ENCODE measurements around the gene DCDC2.

Gene DCDC2

GRCh38 chr6:24139080-24139479 is 218.8 kb downstream of the DCDC2 start:
- no peaks in the 10 kb centered on the region for H3K27me3 ChIP-seq (ENCODE audit: insufficient read depth, low read depth)
- no peak overlapping the region for H3K4me2 ChIP-seq
- no peak for TF ChIP-seq CTCF (conservative IDR thresholded peaks at IDR 0.05; ENCODE audit: low read depth, low read length)
- no peak overlapping the region for H3K4me3 ChIP-seq (IDR thresholded peaks at IDR 0.05; ENCODE audit: insufficient read depth, low read depth, low read length)
- no peaks in the 10 kb centered on the region for H3K79me2 ChIP-seq (ENCODE audit: insufficient read depth, low read depth)
- H3K36me3 ChIP-seq (ENCODE audit: insufficient read depth), result no peaks in the 10 kb centered on the region
- H3K9ac ChIP-seq, result no peak overlapping the region
- H4K20me1 ChIP-seq (ENCODE audit: insufficient read depth), result no peaks in the 10 kb centered on the region
- no peaks in the 10 kb centered on the region for H3K4me1 ChIP-seq (ENCODE audit: low read depth, poor library complexity, severe bottlenecking)
- no peak overlapping the region for H3K27ac ChIP-seq
- no peak overlapping the region for H2AFZ ChIP-seq (ENCODE audit: low read depth)

GRCh38 chr6:24131751-24132150 is 226.1 kb downstream of the DCDC2 start:
- Histone ChIP-seq H3K27me3 (ENCODE audit: insufficient read depth, low read depth) (no peaks in the 10 kb centered on the region), H3K27ac (no peak overlapping the region), H3K4me2 (no peak overlapping the region), H3K9ac (no peak overlapping the region), H3K4me1 (ENCODE audit: low read depth, poor library complexity, severe bottlenecking) (no peaks in the 10 kb centered on the region), H3K79me2 (ENCODE audit: insufficient read depth, low read depth) (no peaks in the 10 kb centered on the region), H2AFZ (ENCODE audit: low read depth) (no peak overlapping the region), H3K36me3 (ENCODE audit: insufficient read depth) (no peaks in the 10 kb centered on the region), H3K4me3 (IDR thresholded peaks at IDR 0.05; ENCODE audit: insufficient read depth, low read depth, low read length) (no peak overlapping the region), H4K20me1 (ENCODE audit: insufficient read depth) (no peaks in the 10 kb centered on the region)
- TF ChIP-seq CTCF (conservative IDR thresholded peaks at IDR 0.05; ENCODE audit: low read depth, low read length), result no peak

GRCh38 chr6:24127316-24127715 is 230.5 kb downstream of the DCDC2 start:
- H4K20me1 ChIP-seq (ENCODE audit: insufficient read depth), result no peaks in the 10 kb centered on the region
- no peaks in the 10 kb centered on the region for H3K4me1 ChIP-seq (ENCODE audit: low read depth, poor library complexity, severe bottlenecking)
- no peak overlapping the region for H3K9ac ChIP-seq
- no peaks in the 10 kb centered on the region for H3K79me2 ChIP-seq (ENCODE audit: insufficient read depth, low read depth)
- no peak for TF ChIP-seq CTCF (conservative IDR thresholded peaks at IDR 0.05; ENCODE audit: low read depth, low read length)
- no peak overlapping the region for H3K4me3 ChIP-seq (IDR thresholded peaks at IDR 0.05; ENCODE audit: insufficient read depth, low read depth, low read length)
- H3K27me3 ChIP-seq (ENCODE audit: insufficient read depth, low read depth), result no peaks in the 10 kb centered on the region
- H2AFZ ChIP-seq (ENCODE audit: low read depth), result no peak overlapping the region
- no peak overlapping the region for H3K4me2 ChIP-seq
- no peak overlapping the region for H3K27ac ChIP-seq
- no peaks in the 10 kb centered on the region for H3K36me3 ChIP-seq (ENCODE audit: insufficient read depth)

GRCh38 chr6:24126586-24127192 is 231.2 kb downstream of the DCDC2 start:
- Histone ChIP-seq H3K4me3 (IDR thresholded peaks at IDR 0.05; ENCODE audit: insufficient read depth, low read depth, low read length) (no peak overlapping the region), H2AFZ (ENCODE audit: low read depth) (no peak overlapping the region), H3K36me3 (ENCODE audit: insufficient read depth) (no peaks in the 10 kb centered on the region), H3K79me2 (ENCODE audit: insufficient read depth, low read depth) (no peaks in the 10 kb centered on the region), H3K4me2 (no peak overlapping the region), H4K20me1 (ENCODE audit: insufficient read depth) (no peaks in the 10 kb centered on the region), H3K4me1 (ENCODE audit: low read depth, poor library complexity, severe bottlenecking) (no peaks in the 10 kb centered on the region), H3K27me3 (ENCODE audit: insufficient read depth, low read depth) (no peaks in the 10 kb centered on the region), H3K9ac (no peak overlapping the region), H3K27ac (no peak overlapping the region)
- no peak for TF ChIP-seq CTCF (conservative IDR thresholded peaks at IDR 0.05; ENCODE audit: low read depth, low read length)

Measured in KMS-11 (cell line).